ENCODE measurements around the gene DNAJC3.

DNA sequence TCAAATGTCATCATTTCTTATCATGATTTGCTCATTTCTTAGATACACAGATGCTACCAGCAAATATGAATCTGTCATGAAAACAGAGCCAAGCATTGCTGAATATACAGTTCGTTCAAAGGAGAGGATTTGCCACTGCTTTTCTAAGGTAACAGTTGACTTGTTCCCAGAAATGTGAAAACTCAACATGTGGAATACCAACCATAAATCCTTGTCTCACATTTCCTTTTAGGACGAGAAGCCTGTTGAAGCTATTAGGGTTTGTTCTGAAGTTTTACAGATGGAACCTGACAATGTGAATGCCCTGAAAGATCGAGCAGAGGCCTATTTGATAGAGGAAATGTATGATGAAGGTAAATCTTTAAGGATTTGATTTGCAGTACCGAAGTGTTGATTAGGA is 86.7 kb downstream of the DNAJC3 start:
- TF ChIP-seq EZH2 (IDR thresholded peaks at IDR 0.05; ENCODE audit: low read depth, unreplicated experiment) = no peak
- TF ChIP-seq, protein P1, sequence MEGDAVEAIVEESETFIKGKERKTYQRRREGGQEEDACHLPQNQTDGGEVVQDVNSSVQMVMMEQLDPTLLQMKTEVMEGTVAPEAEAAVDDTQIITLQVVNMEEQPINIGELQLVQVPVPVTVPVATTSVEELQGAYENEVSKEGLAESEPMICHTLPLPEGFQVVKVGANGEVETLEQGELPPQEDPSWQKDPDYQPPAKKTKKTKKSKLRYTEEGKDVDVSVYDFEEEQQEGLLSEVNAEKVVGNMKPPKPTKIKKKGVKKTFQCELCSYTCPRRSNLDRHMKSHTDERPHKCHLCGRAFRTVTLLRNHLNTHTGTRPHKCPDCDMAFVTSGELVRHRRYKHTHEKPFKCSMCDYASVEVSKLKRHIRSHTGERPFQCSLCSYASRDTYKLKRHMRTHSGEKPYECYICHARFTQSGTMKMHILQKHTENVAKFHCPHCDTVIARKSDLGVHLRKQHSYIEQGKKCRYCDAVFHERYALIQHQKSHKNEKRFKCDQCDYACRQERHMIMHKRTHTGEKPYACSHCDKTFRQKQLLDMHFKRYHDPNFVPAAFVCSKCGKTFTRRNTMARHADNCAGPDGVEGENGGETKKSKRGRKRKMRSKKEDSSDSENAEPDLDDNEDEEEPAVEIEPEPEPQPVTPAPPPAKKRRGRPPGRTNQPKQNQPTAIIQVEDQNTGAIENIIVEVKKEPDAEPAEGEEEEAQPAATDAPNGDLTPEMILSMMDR (conservative IDR thresholded peaks at IDR 0.05; ENCODE audit: low read depth in 2 of 2) = no peak
- no peak for TF ChIP-seq EZH2phosphoT487 (IDR thresholded peaks at IDR 0.05; ENCODE audit: unreplicated experiment)

All from GM23338 (cell line).